DND-41 (cell line): ENCODE results near the gene ABCG1.

Experiments used
- EZH2 ChIP-seq: IDR thresholded peaks from 3 replicates; pipeline ENCODE4 v1.6.1; 2012; ENCODE audit warnings: borderline replicate concordance, low read depth, mild to moderate bottlenecking, moderate library complexity, low read length, inconsistent platforms; ENCODE audit not compliant: severe bottlenecking
- TF ChIP-seq, protein P1 (sequence below): IDR thresholded peaks from 2 replicates; pipeline ENCODE4 v1.5.1; 2012; ENCODE audit warnings: borderline replicate concordance, low read length, moderate library complexity, mild to moderate bottlenecking; ENCODE audit not compliant: poor library complexity, severe bottlenecking; ENCODE audit errors: extremely low read depth

- no peak for TF ChIP-seq EZH2
- TF ChIP-seq, protein P1, sequence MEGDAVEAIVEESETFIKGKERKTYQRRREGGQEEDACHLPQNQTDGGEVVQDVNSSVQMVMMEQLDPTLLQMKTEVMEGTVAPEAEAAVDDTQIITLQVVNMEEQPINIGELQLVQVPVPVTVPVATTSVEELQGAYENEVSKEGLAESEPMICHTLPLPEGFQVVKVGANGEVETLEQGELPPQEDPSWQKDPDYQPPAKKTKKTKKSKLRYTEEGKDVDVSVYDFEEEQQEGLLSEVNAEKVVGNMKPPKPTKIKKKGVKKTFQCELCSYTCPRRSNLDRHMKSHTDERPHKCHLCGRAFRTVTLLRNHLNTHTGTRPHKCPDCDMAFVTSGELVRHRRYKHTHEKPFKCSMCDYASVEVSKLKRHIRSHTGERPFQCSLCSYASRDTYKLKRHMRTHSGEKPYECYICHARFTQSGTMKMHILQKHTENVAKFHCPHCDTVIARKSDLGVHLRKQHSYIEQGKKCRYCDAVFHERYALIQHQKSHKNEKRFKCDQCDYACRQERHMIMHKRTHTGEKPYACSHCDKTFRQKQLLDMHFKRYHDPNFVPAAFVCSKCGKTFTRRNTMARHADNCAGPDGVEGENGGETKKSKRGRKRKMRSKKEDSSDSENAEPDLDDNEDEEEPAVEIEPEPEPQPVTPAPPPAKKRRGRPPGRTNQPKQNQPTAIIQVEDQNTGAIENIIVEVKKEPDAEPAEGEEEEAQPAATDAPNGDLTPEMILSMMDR = no peak
Measured at GRCh38 chr21:42266971-42267556, 48.1 kb downstream of the ABCG1 start.
